Measurements from ENCODE around the gene SRRM3.
"Not testable (repeated sequence)": the region's sequence is repeated elsewhere in the genome, so short reads cannot be mapped to it uniquely, and the experiment has no call there.

- TF ChIP-seq CTCF (IDR thresholded peaks at IDR 0.05; ENCODE audit: low read length); EZH2 (IDR thresholded peaks at IDR 0.05; ENCODE audit: borderline replicate concordance, low read length): not testable (repeated sequence)
Measured at GRCh38 chr7:76156992-76157685, 44.6 kb upstream of the SRRM3 start.

All from OCI-LY1 (cell line).